Measurements from ENCODE around the gene MYO6.
A peak's percentile ranks its signal among the peaks of the same experiment; 100 is the strongest.
"Not testable (repeated sequence)": the region's sequence is repeated elsewhere in the genome, so short reads cannot be mapped to it uniquely, and the experiment has no call there.

MYO6 gene

DNA sequence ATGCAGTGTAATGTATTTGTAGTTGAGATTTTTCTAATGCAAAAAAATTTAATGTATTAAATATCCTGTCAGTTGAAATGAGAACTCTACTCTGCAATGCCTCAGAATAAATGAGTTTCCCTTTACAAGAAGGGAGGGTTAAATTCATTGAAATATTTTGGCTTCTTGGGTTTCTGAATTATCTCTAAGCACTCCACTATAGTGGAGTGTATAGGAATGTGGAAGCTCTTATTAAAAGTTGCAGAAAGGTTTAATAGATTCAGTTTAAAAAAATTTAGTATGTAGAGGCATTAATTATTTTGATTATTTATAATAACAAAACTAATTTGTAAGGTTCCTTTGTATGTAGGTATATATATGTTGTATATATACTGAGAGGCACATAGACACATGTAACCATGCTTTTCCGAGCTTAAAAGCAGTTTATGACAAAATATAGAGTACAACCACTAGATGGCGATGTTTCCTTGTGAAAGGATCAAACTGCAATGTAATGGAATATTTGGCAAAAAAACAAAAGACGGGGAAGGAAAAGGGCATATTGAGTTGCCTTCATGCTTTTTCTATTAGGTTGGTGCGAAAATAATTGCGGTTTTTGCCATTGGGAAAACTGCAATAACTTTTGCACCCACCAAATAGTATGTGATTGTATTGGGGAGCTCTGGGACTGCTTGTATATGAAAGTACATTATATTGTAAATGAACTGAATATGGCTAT is 144.2 kb downstream of the MYO6 start:
- no peak overlapping the region for H3K4me3 ChIP-seq (ENCODE audit: low read depth, low read length)
- TF ChIP-seq, protein P1, sequence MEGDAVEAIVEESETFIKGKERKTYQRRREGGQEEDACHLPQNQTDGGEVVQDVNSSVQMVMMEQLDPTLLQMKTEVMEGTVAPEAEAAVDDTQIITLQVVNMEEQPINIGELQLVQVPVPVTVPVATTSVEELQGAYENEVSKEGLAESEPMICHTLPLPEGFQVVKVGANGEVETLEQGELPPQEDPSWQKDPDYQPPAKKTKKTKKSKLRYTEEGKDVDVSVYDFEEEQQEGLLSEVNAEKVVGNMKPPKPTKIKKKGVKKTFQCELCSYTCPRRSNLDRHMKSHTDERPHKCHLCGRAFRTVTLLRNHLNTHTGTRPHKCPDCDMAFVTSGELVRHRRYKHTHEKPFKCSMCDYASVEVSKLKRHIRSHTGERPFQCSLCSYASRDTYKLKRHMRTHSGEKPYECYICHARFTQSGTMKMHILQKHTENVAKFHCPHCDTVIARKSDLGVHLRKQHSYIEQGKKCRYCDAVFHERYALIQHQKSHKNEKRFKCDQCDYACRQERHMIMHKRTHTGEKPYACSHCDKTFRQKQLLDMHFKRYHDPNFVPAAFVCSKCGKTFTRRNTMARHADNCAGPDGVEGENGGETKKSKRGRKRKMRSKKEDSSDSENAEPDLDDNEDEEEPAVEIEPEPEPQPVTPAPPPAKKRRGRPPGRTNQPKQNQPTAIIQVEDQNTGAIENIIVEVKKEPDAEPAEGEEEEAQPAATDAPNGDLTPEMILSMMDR (conservative IDR thresholded peaks at IDR 0.05; ENCODE audit: low read depth, low read length) = peak; percentile 61
- DNase-seq (ENCODE audit: low read depth) = peak; percentile 91

DNA sequence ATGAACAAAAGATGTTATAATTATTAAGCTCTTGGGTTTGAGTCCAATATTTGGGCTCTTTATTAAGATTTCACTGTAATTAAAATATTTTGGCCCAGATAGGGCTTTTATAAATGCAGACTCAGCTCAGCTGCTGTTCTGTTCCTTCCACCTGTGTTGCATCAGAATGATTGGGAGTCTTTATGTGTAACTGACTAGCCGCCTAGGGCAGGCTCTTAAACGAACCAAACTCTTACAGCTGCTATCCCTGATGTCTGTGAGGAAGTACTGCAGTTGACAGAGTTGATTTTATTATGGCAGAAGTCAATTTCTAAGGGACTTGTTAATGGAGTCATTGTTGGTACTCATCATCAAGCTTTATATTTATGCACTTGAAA is 144.7 kb downstream of the MYO6 start:
- TF ChIP-seq, protein P1 (conservative IDR thresholded peaks at IDR 0.05; ENCODE audit: low read depth, low read length) = no peak
- H3K4me3 ChIP-seq (ENCODE audit: low read depth, low read length) = no peak overlapping the region
- peak; percentile 16 for DNase-seq (ENCODE audit: low read depth)

DNA sequence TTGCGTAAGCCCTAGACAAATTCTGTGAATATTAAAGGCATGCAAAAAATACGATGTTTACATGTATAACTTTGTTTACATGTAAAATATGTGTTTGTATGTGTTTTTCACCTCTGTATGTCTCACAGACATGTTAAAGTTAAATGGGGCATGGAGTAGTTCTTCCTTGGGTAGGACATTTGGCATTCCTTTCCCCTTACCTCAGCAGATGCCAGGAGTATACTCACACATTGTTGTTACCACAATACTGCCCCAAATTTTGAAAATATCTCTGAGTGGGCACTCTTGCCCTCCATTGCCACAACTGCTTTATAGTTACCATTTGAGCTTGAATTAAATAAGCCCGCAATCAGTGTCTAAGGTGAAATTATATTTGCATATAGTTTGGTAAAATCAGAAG is 147.5 kb downstream of the MYO6 start:
- DNase-seq (ENCODE audit: low read depth) = no peak

DNA sequence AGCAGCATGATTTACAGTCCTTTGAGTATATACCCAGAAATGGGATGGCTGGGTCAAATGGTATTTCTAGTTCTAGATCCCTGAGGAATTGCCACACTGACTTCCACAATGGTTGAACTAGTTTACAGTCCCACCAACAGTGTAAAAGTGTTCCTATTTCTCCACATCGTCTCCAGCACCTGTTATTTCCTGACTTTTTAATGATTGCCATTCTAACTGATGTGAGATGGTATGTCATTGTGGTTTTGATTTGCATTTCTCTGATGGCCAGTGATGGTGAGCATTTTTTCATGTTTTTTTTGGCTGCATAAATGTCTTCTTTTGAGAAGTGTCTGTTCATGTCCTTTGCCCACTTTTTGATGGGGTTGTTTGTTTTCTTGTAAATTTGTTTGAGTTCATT is 151.2 kb downstream of the MYO6 start:
- not testable (repeated sequence) for DNase-seq (ENCODE audit: low read depth); H3K4me3 ChIP-seq (ENCODE audit: low read depth, low read length)

More for the DNA sequence above, 147.5 kb downstream of the MYO6 start:
- TF ChIP-seq, protein P1 (conservative IDR thresholded peaks at IDR 0.05; ENCODE audit: low read depth, low read length) = no peak
- no peak overlapping the region for H3K4me3 ChIP-seq (ENCODE audit: low read depth, low read length)

DNA sequence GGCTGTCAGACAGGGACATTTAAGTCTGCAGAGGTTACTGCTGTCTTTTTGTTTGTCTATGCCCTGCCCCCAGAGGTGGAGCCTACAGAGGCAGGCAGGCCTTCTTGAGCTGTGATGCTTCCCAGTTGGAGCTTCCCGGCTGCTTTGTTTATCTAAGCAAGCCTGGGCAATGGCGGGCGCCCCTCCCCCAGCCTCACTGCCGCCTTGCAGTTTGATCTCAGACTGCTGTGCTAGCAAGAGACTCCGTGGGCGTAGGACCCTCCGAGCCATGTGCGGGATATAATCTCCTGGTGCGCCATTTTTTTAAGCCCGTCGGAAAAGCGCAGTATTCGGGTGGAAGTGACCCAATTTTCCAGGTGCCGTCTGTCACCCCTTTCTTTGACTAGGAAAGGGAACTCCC is 156.1 kb downstream of the MYO6 start:
- not testable (repeated sequence) for DNase-seq (ENCODE audit: low read depth); H3K4me3 ChIP-seq (ENCODE audit: low read depth, low read length)

DNA sequence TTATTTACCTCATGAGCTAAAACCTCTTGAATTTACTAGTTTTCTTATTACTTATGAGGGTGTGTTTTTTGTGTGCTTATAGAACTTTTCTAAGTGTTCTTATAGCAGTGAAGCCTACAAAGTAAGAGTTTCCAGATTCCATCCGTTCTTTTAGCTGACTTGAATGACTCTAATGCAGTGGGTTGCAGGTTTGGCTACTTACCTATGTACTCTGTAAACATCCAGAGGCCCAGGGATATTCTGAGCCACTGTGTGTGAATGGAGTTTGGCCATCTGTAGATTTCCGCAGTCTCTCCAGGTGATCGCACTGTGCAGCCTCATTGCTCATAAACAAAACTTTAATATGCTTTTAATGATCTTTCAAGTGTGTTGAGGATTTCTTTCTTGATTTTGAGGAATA is 157.8 kb downstream of the MYO6 start:
- TF ChIP-seq, protein P1 (conservative IDR thresholded peaks at IDR 0.05; ENCODE audit: low read depth, low read length) = no peak
- H3K4me3 ChIP-seq (ENCODE audit: low read depth, low read length) = no peak overlapping the region

DNA sequence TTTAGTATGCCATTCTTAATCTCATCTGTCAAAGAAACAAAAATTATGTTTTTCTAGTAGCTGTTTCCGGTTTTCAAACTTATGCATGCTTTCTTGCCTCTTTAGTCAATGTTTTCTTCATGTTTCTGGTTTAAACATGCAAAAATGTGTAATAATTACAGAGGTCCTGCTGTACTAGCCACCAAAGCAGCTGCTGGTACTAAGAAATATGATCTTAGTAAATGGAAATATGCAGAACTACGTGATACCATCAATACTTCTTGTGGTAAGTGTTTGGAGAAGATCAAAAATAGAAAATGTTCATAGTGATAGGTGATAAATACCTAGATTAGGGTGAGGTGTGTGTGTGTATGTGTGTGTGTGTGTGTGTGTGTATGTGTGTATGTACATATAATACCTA is 158.4 kb downstream of the MYO6 start:
- H3K4me3 ChIP-seq (ENCODE audit: low read depth, low read length) = no peak overlapping the region
- no peak for DNase-seq (ENCODE audit: low read depth)
- TF ChIP-seq, protein P1 (conservative IDR thresholded peaks at IDR 0.05; ENCODE audit: low read depth, low read length) = no peak

More for the DNA sequence above, 157.8 kb downstream of the MYO6 start:
- no peak for DNase-seq (ENCODE audit: low read depth)

DNA sequence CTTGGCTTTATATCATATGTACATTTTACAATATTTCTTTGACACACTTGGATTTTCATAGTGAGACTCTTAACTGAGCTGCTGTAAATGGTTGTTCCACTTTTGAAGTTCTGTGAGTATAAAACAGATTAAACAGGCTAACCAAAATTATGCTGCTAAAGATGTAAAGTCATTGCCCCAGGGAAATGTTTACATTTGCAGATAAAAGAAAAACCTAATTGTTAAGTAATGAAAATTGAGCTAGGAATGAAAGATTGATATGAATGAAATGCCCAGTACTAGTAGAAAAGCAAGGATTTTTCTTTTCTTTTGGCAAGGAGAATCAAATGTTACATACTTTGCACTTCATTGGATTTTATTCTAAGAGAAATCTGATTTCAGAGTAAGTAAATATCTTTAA is 164.0 kb downstream of the MYO6 start:
- TF ChIP-seq, protein P1 (conservative IDR thresholded peaks at IDR 0.05; ENCODE audit: low read depth, low read length) = no peak
- no peak overlapping the region for H3K4me3 ChIP-seq (ENCODE audit: low read depth, low read length)
- no peak for DNase-seq (ENCODE audit: low read depth)
